Measurements from ENCODE around the gene FREY1.

FREY1 gene, protein sequence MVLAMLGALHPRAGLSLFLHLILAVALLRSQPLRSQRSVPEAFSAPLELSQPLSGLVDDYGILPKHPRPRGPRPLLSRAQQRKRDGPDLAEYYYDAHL

GRCh38 chr11:45906965-45907611, at the start of gene FREY1:
TSS of gene FREY1 (minus strand) at chr11:45907271. CDS start at chr11:45907245, 26 bp downstream.
- in situ Hi-C loops (cut with MboI; ENCODE audit: low sequenced_read_pairs), result no loop called here

GRCh38 chr11:45949992-45950407, 42.9 kb upstream of the FREY1 start:
- in situ Hi-C loops (cut with MboI; ENCODE audit: low sequenced_read_pairs), result no loop called here

- in situ Hi-C loops (cut with MboI; ENCODE audit: low sequenced_read_pairs), result no loop called here
Observed at GRCh38 chr11:45948356-45948755, 41.3 kb upstream of the FREY1 start.

- in situ Hi-C loops (cut with MboI; ENCODE audit: low sequenced_read_pairs), result no loop called here
Observed at GRCh38 chr11:45947885-45948284, 40.8 kb upstream of the FREY1 start.

DNA sequence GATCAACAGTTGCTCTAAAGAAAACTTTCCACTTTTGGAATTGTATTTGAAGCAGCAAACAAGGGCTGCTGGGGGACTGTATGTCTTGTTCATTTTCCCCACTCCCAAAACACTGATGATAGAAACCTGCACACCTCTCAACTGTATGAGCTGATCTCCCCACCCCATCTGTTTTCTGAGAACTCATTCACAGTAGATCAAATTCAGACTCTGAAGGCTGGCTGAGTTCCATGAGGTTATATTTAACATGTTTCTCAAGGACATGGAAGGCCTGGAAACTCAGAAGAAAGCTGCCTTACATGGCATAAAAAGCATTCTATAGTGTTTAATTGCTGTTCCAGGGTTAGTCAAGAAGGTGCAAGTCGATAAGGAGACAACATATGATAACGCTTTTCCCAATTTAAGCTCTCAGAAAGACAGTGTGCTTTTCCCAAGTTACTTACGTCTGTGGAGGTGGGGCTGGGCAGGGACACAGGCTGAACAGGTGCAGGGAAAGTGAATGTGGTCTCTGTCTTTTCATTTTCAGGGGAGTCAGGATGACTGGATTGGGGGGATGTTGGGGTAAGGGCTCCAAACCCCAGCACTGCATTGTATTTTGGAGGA, 38.4 kb upstream of the FREY1 start:
- in situ Hi-C loops (cut with MboI; ENCODE audit: low sequenced_read_pairs), result no loop called here

- in situ Hi-C loops (cut with MboI; ENCODE audit: low sequenced_read_pairs), result no loop called here
Observed at GRCh38 chr11:45942381-45942780, 35.3 kb upstream of the FREY1 start.

DNA sequence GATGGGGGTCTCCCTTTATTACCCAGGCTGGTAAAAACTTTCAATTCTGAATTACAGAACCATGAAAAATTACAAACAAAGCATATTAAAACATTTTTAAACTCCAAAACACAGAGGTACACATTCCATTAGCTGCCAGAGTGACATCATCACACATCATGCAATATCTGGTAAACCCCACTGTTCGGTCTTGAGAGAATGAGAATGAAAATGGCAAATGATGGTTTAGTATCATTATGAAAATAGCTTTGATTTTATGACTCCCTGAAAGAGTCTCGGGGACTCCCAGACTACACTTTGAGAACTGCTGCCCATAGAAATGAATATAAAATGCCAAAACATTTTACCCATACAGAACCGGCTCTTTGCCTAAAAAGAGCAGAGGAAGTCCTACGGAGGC, 34.2 kb upstream of the FREY1 start:
- in situ Hi-C loops (cut with MboI; ENCODE audit: low sequenced_read_pairs), result no loop called here

DNA sequence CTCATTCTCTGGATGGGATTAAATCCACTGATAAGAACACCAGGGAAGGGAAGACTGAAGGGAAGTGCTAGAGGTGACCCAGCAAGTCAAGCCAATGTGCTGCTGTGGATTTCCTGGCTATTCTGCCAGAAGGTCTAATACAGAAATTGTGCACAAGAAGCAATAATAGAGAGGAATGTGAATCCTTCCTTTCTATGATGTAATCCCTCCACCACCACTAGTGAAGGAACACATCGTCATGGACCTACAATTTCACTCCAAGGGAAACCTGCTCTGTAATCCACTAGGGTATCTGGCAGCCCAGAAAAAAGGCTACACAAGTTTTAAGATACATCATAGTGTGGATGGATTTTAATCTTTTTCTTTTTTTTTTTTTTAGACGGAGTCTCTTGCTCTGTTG, 32.8 kb upstream of the FREY1 start:
- in situ Hi-C loops (cut with MboI; ENCODE audit: low sequenced_read_pairs), result no loop called here

GRCh38 chr11:45937916-45938315, 30.8 kb upstream of the FREY1 start:
- in situ Hi-C loops (cut with MboI; ENCODE audit: low sequenced_read_pairs), result no loop called here

GRCh38 chr11:45936511-45937054, 29.5 kb upstream of the FREY1 start:
- in situ Hi-C loops (cut with MboI; ENCODE audit: low sequenced_read_pairs), result no loop called here

DNA sequence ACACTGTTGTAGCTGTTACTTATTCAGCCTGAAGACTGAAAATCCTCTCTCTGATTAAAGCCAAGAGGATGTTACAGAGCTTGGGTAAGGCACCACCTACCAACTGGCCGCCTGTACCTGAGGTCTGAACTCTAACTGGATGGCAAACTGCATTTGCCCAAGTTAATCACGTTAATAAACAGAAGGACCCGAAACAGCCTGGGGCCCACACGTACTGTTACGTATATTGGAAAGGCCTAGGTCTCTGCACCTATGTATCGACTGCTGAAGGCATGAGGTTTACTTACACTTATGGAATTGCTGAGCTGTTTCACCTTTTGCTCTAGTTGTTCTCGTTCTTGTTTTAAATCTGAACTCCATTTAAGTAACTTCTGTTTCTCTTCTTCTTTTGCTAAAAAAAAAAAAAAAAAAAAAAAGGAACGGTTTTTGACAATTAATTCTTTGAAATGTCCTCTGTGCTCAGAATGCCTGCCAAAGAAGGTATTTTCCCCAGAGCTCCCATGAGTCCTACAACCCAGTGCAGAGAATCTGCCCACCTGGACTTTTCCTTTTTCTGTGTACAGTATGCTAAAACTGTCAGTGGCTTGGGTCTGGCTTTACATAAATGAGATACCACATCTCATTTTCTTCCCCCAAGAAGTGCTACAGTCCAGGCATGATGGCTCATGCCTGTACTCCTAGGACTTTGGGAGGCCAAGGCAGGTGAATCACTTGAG, 28.4 kb upstream of the FREY1 start:
- in situ Hi-C loops (cut with MboI; ENCODE audit: low sequenced_read_pairs), result no loop called here

GRCh38 chr11:45934580-45935318, 27.7 kb upstream of the FREY1 start:
- in situ Hi-C loops (cut with MboI; ENCODE audit: low sequenced_read_pairs), result no loop called here

DNA sequence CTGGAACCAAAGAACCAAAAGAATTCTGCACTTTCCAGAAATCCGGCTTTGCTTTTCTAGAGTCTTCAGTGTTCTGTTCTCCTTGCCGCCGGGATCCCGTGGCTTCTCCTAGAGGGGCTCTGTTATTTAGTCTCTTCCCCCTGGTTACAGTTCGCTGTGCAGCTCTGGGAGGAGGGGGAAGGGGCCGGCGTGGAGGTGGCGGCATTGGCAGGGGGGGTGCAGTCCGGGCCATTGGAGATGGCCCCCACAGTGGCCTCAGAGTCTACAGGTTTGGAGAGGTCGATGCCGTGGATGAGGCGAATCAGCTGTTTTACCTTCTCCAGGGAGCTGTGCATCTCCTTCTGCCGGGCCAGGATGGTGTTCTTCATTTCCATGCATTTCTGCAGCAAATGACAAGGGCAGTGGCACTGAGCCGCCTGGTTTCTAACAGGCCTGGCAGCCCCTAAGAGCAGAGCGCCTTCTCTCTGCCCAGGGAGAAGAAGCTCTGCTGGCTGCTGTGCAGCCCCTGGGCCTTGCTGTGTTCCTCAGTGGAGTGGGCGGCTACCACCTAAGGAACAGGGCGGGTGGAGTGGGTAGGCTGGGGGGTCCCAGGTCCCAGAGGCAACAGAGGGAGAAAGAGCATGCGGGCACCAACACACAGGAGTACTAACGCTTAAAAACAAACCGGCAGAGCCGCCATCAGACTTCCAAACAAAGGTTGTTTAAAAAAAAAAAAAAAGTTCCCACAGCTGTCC, 26.9 kb upstream of the FREY1 start:
- in situ Hi-C loops (cut with MboI; ENCODE audit: low sequenced_read_pairs), result no loop called here

DNA sequence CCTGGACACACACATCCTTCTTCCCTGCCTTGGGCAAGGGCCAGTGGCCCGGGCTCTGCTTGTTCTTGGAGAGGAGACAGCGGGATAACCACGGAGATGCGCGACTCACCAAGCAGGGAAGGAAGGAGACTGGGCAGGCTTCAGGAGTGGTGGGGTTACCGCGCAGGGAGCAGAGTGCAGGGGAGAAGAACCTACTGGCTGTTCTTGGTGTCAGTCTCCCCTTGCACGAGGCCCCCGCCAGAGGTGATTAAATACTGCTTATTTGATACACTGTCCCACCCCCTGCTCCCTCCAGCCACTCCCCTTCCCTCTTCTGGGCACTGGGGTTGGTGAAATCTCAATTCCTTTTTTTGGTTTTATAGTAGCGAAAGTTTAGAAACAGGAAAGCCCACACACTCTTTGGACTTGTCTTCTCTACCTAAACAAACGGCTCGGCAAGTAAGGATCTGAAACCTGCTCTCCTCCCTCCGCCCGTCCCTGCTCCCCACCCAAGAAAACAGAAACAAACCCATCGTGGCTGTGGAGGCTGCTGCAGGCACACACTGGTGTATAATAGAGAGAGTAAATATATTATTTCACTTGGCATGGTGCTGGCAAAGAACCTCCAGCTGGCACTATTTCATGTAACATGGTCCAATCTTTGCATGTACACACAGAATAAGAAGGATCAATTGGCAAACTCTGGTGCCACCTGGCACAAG, 26.2 kb upstream of the FREY1 start:
- in situ Hi-C loops (cut with MboI; ENCODE audit: low sequenced_read_pairs), result no loop called here

DNA sequence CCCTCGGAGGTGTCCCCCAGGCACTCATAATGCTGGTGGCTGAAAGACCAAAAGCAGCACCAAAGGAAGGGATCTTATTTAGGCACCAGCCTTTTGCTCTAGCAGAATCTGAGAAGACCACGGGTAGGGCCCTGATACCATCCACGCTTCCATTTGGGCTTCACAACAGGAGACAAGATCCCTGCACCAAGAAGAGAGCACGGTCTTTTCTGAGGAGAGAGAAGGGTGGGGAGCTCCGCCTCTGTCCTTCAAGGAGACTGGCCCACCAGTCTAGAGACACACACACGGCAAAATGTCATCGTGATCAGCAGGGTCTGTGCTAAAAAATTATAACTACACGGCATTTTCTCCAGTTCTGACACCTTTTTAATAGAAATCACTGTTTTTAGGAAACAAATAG, 25.1 kb upstream of the FREY1 start:
- in situ Hi-C loops (cut with MboI; ENCODE audit: low sequenced_read_pairs), result no loop called here

DNA sequence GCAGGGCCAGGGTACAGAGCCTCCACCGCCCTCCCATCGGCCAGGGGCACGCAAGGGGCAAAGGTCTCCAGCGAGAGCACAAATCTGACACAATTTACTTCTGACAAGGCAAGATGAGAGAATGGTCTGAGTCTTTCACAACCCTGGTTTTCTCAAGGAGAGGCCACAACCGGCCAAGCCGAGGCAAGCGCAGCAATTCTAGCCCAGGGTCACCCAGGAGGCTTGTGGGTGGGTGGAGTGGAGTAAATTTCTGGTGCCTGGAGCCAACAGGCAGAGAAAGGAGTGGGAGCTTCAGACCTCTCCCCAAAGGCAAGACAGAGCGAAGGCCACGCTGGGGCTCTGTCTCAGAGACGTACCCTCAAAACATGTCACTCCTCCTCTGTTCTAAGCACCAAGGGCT, 24.7 kb upstream of the FREY1 start:
- in situ Hi-C loops (cut with MboI; ENCODE audit: low sequenced_read_pairs), result no loop called here

- in situ Hi-C loops (cut with MboI; ENCODE audit: low sequenced_read_pairs), result no loop called here
Observed at GRCh38 chr11:45930951-45931570, 24.0 kb upstream of the FREY1 start.

DNA sequence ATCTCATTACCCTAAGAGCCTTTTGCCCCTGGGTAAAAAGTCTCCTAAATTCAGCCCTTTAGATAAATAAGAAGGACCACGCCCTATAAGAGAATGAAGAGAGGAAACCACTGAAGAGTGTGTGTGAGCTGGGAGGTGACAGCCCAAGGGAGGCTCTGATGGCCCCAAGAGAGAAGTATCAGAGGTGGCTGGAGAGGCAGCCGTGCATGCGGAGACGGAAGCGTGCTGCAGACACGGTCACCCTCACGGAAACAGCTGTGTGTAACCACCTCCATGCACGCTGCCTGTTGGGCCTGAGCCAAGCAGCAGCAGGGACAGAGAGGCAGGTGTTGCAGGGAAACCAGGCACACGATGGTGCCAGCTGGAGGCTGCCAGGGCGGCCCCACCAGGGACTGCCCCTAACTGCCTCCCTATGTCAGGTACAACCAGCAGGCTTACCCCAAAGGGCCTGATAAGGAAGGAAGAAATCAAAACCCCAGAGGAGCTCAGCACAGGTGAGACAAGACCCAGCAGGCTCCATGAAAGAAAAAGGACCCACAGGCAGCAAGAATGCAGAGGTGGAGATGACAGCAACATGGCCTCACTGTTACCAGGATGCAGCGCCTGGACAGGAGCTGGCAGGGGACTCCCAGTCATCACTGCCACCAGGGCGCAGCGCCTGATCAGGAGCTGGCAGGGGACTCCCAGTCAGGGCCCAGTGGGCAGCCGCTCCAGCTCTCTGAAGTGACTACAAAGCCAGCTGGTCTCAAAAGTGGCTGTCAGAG, 23.1 kb upstream of the FREY1 start:
- in situ Hi-C loops (cut with MboI; ENCODE audit: low sequenced_read_pairs), result no loop called here
